NCI-H1092 (cell line): ENCODE results near the gene MAMDC4.
"Not testable (repeated sequence)": the region's sequence is repeated elsewhere in the genome, so short reads cannot be mapped to it uniquely, and the experiment has no call there.

Experiments used
- DNase-seq: peaks from one replicate; lab custom pipeline; 2025; lab: John Stamatoyannopoulos, UW

The MAMDC4 gene

DNA sequence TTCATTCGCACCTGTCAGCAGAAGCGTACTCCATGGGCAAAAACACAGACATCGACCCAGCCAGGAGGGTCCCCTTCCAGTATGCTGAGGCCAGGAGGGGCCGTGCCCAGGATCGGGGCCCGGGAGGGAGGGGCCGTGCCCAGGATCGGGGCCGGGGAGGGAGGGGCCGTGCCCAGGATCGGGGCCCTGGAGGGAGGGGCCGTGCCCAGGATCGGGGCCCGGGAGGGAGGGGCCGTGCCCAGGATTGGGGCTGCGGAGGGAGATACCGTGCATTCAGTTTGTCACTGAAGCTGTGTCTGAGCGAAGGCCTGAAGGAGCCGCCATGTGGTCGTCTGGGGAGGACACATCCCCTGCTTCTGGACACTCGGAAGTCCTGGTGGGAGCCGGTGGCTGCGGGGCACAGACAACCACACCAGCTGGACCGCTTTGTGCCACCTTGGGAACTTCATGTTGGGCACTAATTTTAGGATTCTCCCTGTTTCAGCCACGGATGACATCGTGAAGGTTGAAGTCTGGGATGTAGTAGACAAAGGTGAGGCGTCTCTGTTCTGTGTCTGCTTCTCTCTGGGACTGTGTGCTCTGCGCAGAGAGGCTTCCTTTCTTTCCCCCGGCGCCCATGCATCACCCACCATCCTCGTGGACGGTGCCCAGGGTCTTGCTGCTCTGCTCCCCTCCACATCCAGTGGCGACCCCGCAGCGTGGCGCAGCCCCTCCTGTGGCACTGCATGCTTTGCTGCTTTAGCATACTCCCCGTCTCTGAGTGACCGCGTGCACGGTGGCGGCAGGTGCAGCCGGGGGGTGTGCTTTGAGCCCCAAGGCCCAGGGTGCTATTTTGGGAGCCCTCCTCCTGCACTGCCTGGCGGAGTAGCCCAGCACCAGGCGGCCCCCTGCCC lies 26.6 kb upstream of the MAMDC4 start:
- no peak for DNase-seq

DNA sequence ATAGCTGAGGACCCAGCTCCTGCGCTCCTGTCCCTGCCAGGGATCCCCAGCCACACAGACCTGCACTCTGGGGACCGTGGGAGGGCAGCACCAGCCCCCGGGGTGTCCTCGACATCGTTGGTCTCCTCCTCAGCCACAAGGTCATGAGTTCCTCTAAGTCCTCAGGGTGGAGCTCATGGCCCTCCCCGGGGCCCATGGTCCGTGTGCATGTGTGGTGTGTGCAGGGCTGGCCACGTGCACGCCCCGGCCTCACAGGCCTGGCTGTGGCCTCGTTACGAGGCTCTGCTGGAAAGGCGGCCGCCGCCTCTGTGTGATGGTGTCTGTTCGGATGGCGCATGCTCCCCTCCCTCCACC lies 26.0 kb upstream of the MAMDC4 start:
- no peak for DNase-seq

DNA sequence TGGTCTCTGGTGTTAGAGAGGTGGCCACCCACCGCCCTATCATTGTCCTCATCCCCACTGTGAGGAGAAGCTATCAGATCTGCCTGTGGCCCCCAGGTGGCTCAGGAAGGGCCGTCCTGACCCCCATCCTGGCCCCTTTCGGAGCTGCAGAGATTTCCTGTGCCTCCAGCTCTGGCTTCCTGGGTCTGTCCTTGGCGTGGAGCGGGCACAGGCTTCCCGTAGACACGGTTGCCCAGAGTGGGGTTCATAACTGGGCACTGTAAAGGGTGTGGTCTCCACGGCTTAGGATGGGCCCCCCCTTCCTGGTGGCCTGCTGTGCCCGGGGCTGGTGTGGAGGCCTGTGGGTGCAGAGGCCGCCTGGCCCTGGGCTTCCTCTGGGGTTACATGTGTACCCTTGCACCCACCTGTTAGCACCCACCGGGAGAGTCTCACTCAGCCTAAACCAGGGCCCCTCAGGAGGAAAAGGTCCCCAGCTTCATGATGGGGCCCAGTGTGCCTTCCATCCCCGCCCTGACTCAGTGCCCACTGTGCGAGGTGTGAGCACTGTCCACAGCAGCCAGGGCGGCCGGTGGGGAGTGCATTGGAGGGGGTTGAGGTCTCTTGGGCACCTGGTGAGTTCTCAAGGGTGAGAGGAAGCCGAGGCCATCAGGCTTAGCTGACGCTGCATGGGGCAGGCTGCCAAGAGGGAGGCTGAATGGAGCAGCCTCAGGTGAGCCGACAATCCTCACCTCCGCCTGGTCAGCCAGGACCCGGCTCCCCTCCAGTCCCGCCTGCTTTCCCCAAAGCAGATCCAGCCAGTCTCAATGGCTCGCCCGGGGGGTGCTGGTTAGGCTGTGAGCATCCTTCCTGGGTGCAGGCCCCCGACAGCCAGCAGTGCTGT lies 25.2 kb upstream of the MAMDC4 start:
- no peak for DNase-seq

DNA sequence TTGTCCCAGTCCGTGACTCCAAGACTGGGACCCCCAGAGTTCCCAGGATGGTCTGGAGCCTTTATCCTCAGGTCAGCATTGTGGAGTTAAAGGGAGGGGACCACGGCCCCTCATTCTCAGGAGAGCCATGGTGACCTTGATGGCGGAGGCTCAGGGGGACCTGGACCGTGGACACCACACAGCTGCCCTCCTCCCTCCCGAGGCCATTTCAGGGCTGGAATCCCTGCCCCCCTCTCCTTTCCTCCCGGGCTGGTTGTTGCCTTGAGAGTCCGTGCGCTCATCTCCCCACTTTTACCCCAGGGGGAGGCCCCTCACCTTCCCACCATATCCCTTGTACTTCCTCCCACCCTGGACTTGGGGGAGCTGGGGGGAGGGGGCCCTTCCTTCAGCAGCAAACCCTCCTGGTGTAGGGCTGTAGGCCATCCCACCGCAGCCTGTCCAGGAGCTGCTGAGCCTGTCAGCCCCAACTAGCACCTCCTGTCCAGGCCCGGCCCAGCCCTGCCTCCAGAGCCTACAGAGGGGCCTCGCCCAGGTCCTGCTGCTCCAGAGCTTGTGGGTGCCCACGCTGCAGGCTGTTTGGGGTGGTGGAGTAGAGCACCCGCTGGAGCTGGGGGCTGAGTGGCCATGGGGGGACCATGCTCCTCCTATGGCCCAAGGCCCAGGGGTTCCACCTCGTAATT lies 24.2 kb upstream of the MAMDC4 start:
- no peak for DNase-seq

DNA sequence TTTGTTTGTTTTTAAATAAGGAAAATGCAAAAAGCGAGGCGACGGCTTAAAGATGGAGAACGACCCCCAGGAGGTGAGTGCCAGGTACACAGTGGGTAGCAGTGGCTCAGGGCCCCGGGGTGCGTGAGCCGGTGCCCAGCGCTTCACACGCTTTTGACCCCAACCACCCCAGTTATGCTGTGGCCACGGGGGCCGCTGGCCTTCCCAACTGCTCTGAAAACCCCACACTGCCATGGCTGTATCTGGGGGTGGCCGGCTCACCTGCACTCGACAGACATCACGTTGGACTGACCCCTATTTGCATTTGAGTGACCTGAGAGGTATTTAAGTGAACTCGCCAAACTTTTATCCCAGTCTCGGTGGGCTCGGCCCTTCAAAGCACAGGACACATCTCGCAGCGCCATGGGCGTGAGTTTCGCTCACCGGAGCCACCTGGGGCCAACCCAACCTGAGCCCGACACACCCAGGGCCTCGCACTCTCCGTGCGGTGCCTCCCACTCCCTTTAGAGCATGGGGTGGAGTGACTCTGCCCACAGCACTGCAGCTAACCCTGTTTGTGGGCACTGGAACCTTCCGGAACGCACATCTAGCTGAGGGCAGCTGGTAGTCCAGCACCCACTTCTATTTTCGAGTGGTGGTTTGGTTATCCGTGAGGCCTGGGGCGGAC lies 23.5 kb upstream of the MAMDC4 start:
- no peak for DNase-seq

DNA sequence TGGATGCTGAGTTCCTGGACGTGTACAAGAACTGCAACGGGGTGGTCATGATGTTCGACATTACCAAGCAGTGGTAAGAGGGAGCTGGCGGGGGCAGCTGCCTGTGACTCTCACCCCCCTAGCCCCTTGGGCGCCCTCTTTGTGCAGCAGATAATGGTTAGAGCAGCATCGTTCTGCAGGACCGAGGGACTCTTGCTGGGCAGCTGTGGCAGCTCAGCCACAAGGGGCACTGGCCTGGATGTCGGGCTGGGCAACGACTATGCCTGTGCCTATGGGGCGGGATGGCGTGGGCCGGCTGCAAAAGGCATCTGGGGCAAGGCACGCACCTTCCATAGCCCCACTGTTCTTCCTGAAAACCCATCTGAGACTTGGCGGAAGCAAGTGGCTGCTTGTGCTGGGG lies 22.7 kb upstream of the MAMDC4 start:
- DNase-seq, result no peak

DNA sequence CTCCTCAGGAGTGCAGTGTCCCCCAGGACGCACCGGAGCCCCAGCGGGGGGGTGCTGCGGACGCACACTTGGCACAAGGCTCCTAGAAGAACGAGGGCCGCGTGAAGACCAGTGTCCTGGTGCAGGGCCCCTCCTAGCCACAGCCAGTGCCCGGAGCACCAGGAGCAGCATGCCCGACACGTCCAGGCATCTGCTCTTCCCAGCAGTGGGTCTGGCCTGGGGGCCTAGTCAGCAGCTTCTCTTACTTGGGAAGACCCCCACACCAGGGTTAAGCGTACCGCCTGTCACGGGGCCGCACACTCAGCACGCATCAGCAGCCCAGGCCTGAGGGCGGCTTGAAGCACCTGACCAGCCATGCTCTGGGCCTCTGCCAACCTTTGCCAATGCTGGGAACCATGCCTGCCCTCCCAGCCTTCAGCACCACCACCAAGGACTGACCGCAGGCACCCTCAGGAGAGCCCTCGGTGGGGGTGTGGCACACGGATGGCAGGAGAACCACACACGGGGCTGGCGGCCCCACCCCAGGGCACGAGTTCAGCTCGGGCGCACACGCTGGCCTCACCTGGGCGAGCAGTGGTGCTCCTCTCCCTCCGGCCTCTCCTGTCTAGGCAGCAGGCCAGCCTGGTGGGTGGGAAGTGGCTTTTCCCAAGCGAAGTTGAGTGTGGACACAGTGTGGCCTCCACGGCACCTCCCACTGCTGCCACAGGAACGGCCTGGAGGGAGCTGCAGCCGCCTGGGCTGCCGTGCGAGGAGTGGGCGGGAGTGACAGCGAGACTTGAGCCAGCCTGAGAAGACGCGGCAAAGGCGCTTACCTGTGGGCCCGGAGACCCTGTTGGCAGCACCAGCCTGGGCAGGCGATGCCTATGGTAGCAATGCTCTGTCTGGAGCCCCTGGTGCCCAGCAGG lies 21.9 kb upstream of the MAMDC4 start:
- DNase-seq, result no peak

DNA sequence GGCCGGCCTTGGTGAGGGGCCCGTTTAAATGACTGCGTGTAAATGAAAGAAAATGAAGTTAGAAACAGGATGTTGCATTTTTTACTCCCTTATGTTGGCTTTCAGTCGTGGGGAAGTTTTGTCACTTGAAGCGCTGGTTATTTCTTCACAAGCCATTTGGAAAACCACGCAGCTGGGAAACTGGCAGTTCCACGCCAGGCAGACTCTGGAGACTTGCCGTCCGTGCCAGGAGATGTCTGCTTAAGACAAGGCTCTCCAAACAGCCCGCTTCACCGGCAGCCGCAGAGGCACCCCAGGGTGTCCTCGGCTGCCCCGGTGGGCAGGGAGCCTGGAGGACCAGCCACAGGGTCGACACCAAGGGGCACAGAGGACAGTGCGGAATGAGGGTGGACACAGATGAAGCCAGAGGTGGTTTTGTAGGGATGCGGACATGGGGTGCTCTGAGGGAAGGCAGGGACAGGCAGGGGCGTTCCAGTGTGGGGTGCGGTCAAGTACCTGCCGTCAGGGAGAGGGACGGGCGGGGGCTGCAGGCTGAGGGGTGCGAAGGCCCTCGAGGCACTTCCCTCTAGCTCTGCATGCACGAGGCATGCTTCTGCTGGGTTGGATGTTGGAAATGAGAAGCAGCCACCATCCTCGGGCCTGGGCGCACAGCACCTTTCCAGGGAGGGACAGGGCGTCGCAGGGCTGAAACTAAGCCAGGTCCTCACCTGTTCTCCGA lies 21.0 kb upstream of the MAMDC4 start:
- DNase-seq, result no peak

DNA sequence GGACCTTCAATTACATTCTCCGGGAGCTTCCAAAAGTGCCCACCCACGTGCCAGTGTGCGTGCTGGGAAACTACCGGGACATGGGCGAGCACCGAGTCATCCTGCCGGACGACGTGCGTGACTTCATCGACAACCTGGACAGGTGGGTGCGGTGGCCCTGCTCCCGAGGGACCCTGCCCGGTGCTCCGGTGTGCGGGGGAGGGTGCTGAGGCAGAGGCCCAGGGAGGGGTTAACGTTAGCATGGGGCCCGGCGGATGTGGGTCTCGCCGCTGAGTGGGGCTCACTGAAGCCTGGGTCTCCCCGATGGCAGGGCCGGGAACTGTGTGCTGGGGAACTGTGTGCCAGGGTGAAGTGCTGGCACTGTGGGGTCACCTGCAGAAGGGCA lies 20.4 kb upstream of the MAMDC4 start:
- DNase-seq, result no peak

DNA sequence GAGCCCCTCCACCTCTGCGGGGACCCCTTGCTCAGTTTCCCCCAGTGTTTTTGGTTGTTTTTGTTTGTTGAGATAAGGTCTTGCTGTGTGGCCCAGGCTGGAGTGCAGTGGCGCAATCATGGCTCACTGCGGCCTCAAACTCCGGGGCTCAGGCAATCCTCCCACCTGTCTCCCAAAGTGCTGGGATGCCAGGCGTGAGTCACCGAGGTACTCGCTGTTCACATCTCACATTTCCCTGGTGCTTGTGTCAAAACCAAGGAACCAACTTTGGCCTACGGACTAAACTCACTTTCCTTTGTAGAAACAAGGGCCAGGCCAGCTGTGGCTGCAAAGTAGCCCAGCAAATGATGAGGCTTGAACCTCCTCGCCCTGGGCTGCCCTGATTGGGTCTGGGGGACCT lies 19.6 kb upstream of the MAMDC4 start:
- DNase-seq, result no peak

DNA sequence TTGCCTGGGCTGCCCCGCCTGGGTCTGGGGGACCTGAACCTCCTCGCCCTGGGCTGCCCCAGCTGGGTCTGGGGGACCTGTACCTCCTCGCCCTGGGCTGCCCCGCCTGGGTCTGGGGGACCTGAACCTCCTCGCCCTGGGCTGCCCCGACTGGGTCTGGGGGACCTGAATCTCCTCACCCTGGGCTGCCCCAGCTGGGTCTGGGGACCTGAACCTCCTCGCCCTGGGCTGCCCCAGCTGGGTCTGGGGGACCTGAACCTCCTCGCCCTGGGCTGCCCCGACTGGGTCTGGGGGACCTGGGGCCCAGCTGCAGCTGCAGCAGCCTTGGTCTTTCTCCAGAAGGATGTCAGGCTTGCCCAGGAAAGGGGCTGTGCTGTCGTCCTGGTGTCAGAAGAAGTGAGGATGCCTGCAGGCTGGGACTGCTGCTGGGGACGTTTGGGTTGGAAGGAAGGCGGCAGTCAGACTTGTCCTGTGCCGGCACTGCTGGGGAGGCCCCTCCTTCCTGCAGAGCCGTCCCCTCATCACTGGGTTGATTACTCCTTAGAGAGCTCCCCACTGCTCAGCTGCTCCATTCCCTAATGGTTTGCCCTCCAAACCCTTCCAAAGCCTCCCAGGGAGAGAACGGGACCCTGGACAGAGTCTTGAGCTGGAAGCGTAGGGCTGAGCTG lies 18.6 kb upstream of the MAMDC4 start:
- not testable (repeated sequence) for DNase-seq

DNA sequence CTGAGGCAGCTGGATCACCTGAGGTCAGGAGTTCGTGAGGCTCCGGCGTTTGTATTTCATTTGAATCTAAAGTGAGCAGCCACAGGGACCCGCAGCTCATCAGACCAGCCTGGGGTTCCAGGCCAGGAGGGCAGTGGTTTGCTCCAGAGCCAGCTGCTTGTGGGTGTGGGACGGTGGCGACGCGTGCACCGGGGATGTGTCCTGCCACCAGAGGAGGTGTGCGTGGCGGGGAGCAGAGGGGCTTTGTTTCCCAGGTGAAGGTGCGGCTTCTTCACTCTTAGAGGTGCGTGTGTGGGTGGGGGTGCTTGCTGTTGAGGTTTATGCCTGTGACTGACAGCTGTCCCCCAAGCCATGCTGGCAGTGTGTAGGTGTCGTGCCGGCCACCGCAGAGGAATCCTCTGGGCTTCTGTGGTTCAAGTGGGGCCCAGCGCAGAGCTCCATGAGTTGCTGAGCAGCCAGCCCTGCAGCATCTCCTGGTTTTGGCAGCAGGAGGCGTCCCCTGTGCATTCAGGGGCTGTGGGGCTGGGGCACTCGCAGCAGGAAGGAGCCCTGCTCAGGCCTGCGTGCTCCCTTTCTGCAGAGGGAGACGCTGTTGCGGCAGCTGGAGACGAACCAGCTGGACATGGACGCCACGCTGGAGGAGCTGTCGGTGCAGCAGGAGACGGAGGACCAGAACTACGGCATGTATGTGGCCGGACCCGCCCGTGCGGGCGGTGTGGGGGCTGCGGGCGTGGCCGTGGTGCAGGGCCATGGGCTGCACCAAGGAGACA lies 16.8 kb upstream of the MAMDC4 start:
- no peak for DNase-seq

DNA sequence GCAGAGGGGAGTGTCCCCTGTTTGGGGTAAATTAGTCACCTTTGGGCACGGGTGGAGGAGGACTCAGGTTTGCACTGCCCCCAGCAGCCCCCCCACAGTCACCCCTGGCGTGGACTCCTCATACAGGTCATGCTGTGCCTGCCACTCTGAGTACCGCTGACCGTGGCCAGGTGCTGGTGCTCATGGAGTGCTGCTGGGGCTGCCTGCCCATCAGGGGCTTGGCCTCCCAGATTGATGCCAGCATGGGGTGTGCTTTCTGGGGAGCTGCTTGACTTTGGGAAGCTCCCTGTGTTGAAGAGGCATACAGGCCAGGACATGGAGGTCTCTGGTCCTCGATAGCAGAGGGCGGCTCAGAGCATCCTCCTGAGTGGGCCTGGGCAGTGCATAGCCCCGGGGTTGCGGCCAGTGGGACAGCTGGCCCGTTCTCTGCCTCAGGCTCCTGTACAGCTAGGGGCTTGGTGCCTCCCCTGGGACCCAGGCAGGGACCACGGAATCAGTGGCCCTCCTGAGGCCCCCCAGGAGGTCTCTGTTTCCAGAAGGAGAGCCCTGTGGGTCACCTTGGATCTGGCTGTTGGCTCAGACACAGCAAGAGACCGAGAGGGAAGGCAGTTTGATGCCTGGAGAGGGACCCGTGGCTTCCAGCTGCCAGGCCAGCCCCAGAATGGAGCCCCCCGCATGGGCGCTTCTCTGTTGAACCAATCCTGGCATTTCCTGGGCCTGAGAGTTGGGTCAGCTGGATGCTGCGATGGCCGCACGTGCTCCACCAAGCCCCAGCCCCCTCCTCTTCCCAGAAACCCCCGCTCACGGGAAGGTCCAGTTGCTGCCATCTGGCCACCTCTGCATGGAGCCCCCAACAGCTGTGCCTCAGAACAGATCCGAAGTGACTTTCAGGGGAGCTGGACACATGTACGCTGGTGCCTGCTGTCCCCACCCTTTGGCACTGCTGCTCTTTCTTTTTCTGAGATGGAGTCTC lies 15.9 kb upstream of the MAMDC4 start:
- no peak for DNase-seq

DNA sequence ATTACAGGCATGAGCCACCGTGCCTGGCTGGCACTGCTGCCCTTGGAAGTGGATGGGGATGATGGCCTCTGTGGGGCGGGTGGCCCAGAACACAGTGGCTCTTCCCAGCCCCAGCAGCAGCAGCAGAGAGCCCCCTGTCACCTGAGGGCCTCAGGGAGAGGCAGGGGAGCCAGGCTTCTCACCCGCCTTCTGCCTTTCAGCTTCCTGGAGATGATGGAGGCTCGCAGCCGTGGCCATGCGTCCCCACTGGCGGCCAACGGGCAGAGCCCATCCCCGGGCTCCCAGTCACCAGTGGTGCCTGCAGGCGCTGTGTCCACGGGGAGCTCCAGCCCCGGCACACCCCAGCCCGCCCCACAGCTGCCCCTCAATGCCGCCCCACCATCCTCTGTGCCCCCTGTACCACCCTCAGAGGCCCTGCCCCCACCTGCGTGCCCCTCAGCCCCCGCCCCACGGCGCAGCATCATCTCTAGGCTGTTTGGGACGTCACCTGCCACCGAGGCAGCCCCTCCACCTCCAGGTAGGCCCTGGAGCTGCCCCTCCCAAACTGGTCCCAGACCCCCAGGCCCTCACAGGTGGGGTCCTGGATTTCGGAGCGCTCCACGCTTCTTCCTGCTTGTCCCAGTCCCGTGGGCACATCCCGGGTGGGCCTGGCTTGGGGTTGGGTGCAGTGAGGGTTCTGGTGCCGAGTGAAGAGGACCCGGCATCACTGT lies 14.8 kb upstream of the MAMDC4 start:
- no peak for DNase-seq

DNA sequence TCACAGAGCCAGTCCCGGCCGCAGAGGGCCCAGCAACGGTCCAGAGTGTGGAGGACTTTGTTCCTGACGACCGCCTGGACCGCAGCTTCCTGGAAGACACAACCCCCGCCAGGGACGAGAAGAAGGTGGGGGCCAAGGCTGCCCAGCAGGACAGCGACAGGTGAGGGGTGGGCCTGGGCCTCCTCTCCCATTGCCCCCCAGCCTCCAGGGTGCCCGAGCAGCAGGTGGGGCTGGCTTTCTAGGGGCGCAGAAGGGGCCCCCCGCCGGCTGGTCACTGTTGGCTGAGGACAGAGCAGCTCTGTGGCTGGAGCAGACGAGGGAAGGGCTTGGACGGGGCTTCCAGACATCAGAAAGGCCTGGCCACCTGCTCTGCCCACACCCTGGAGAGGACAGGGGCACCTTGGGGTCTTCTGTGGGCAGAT lies 14.3 kb upstream of the MAMDC4 start:
- DNase-seq, result not testable (repeated sequence)

DNA sequence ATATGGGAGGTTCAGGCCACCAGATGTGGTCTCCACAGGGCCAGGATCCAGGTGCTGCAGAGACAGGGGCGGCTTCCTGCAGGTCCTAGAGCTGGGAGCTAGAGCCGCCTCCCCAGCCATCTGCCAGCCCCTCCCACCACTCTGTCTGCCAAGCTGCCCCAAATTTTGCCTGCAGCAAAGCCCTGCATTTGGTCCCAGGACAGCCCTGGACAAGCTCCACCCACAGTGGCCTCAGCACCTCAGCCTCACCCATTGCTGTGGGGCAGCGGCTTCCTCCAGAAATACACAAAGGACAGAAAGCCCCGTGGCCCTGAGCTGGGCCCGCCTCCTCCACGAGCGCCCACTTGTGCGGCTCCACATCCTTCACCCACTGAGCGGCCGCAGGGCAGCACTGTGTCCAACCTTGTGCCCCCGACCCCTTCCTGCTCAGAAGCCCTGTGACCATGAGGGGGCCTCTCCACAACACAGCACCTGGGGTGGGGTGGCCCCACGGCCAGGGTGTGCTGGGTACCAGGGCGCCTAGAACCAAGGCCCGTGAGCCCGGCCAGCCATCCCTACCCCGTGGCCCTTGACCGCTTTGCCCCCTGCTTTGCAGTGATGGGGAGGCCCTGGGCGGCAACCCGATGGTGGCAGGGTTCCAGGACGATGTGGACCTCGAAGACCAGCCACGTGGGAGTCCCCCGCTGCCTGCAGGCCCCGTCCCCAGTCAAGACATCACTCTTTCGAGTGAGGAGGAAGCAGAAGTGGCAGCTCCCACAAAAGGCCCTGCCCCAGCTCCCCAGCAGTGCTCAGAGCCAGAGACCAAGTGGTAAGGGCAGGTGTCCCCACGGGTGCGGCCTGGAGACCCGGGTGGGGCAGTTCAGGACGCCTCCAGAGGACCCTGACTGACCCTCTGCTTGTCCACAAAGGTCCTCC lies 13.6 kb upstream of the MAMDC4 start:
- no peak for DNase-seq
